HG03066 (cell line): Measurements from ENCODE around the gene SHOX.
"Not testable (repeated sequence)": the region's sequence is repeated elsewhere in the genome, so short reads cannot be mapped to it uniquely, and the experiment has no call there.

Experiments used
- ATAC-seq: cut with Tn5 transposase; IDR thresholded peaks from one replicate; pipeline ENCODE4 v1.9.1; 2021; ENCODE audit warnings: low read depth; ENCODE audit not compliant: unreplicated experiment

SHOX gene

GRCh38 chrX:621705-622503 lies 8.7 kb upstream of the SHOX start:
- no peak for ATAC-seq

- ATAC-seq: not testable (repeated sequence)
Measured at GRCh38 chrX:622802-623201, 7.8 kb upstream of the SHOX start.

GRCh38 chrX:623268-623598 lies 7.4 kb upstream of the SHOX start:
- no peak for ATAC-seq

GRCh38 chrX:623599-624315 lies 6.8 kb upstream of the SHOX start:
- ATAC-seq: no peak

- no peak for ATAC-seq
Measured at GRCh38 chrX:625137-625691, 5.4 kb upstream of the SHOX start.

GRCh38 chrX:626047-626446 lies 4.5 kb upstream of the SHOX start:
- not testable (repeated sequence) for ATAC-seq

GRCh38 chrX:626745-627509 lies 3.7 kb upstream of the SHOX start:
- ATAC-seq: no peak

- ATAC-seq: no peak
Measured at GRCh38 chrX:627510-627981, 3.0 kb upstream of the SHOX start.

GRCh38 chrX:627995-628394 lies 2.6 kb upstream of the SHOX start:
- no peak for ATAC-seq

- ATAC-seq: no peak
Measured at GRCh38 chrX:629230-630006, 1.2 kb upstream of the SHOX start.

GRCh38 chrX:630007-630611 lies 482 bp upstream of the SHOX start:
- no peak for ATAC-seq

- no peak for ATAC-seq
Measured at GRCh38 chrX:631802-632365, 1.3 kb downstream of the SHOX start.

- ATAC-seq: no peak
Measured at GRCh38 chrX:632366-633042, 1.9 kb downstream of the SHOX start.

GRCh38 chrX:633043-633984 lies 2.7 kb downstream of the SHOX start:
- no peak for ATAC-seq

GRCh38 chrX:633985-634958 lies 3.7 kb downstream of the SHOX start:
- no peak for ATAC-seq

GRCh38 chrX:635428-636090 lies 5.0 kb downstream of the SHOX start:
- ATAC-seq: no peak
